Measurements from ENCODE around the gene RPL15. TPM values are rescaled to one million over a fixed set of nuclear protein-coding genes. Genes with fewer than 3 reads are reported as not detected.
"Not testable (repeated sequence)": the region's sequence is repeated elsewhere in the genome, so short reads cannot be mapped to it uniquely, and the experiment has no call there.

RPL15 gene
- total and polyA plus RNA-seq, 4 donors, result 1,314 to 5,106 (median 2,422) TPM

- ATAC-seq (ENCODE audit: low FRiP score) (peak; percentile 78), DNase-seq (no peak)
- Histone ChIP-seq H3K4me1 (ENCODE audit: control insufficient read depth in 1 of 2, insufficient read depth in 2 of 2, low read length in 2 of 2) (peaks cover 0 to 8% of the 10 kb centered on the region in 2 donors), H3K36me3 (ENCODE audit: control insufficient read depth in 1 of 2, insufficient read depth in 2 of 2, low read length in 1 of 2) (peaks cover 0 to 4% of the 10 kb centered on the region in 2 donors), H3K27me3 (ENCODE audit: control insufficient read depth in 1 of 2, insufficient read depth in 2 of 2, low read length in 1 of 2) (no peaks in the 10 kb centered on the region), H3K27ac (ENCODE audit: low read depth in 1 of 2, low read length in 2 of 2) (peak overlapping the region in 1 of 2 donors; percentile 64), H3K4me3 (ENCODE audit: low read length in 2 of 2) (peak overlapping the region; percentile 52 to 83), H3K9me3 (ENCODE audit: control insufficient read depth, low read length) (no peaks in the 10 kb centered on the region)
- WGBS, 2 donors, result 1% methylated on average over 48 of the region's 48 CpGs
- intact Hi-C loops (cut with DNase I), result no loop called here
These were observed 613 bp upstream of the RPL15 start for GRCh38 chr3:23916152-23916885.

DNA sequence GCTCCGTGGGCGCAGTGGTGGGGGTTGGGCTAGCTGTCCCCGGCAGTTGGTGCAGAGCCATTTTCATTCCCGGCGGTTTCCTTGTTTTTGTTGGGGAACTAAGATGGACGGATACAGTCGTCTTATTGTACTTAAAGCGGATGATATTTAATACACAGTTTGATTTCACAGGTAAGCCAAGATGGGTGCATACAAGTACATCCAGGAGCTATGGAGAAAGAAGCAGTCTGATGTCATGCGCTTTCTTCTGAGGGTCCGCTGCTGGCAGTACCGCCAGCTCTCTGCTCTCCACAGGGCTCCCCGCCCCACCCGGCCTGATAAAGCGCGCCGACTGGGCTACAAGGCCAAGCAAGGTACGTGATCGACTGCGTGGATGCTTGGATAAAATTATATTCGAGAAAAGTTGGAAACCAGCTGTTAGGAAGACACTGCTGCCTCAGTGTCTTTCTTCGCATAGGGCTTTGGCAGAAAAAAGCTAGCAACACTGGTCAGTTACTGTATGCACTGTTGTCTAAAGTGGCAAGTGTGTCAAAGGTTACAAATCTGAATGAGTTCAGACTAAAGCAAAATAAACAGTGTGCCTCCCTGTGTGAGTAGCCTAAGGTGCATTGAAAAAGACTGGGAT, 859 bp downstream of the RPL15 start:
- not testable (repeated sequence) for DNase-seq; ATAC-seq (ENCODE audit: low FRiP score); H3K4me1 ChIP-seq (ENCODE audit: control insufficient read depth in 1 of 2, insufficient read depth in 2 of 2, low read length in 2 of 2); H3K36me3 ChIP-seq (ENCODE audit: control insufficient read depth in 1 of 2, insufficient read depth in 2 of 2, low read length in 1 of 2); H3K9me3 ChIP-seq (ENCODE audit: control insufficient read depth, low read length); H3K27me3 ChIP-seq (ENCODE audit: control insufficient read depth in 1 of 2, insufficient read depth in 2 of 2, low read length in 1 of 2)
- intact Hi-C loops (cut with DNase I), result loop anchor here in 1 of 2 donors (1.0 kb wide), 1 partner anchor 28 kb away; the partner anchor contains the start of gene NR1D2
- Histone ChIP-seq H3K4me3 (ENCODE audit: low read length in 2 of 2) (peak overlapping the region; percentile 55 to 65), H3K27ac (ENCODE audit: low read depth in 1 of 2, low read length in 2 of 2) (peak overlapping the region; percentile 4 to 65)
- WGBS, 2 donors, result 0% methylated on average over 17 to 21 of the region's 21 CpGs

DNA sequence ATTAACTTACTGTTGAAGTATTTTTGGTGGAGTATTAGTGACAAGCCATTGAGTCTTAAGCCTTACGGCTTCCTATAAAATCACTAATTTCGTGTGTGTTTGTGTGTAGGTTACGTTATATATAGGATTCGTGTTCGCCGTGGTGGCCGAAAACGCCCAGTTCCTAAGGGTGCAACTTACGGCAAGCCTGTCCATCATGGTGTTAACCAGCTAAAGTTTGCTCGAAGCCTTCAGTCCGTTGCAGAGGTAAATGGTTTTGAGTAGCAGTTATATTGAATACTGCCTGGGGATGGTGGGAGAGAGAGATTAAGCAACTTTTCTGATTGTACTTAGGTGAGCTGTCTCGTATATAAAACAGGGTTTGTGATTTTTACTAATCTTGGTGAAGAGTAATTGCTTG, 1.4 kb downstream of the RPL15 start:
- H3K4me1 ChIP-seq (ENCODE audit: control insufficient read depth in 1 of 2, insufficient read depth in 2 of 2, low read length in 2 of 2); H3K27ac ChIP-seq (ENCODE audit: low read depth in 1 of 2, low read length in 2 of 2); ATAC-seq (ENCODE audit: low FRiP score); H3K9me3 ChIP-seq (ENCODE audit: control insufficient read depth, low read length); DNase-seq; H3K27me3 ChIP-seq (ENCODE audit: control insufficient read depth in 1 of 2, insufficient read depth in 2 of 2, low read length in 1 of 2); intact Hi-C loops (cut with DNase I); H3K36me3 ChIP-seq (ENCODE audit: control insufficient read depth in 1 of 2, insufficient read depth in 2 of 2, low read length in 1 of 2): not testable (repeated sequence)
- peak overlapping the region; percentile 55 to 65 for H3K4me3 ChIP-seq (ENCODE audit: low read length in 2 of 2)
- WGBS, 2 donors, result 17% methylated on average over 12 of the region's 12 CpGs

DNA sequence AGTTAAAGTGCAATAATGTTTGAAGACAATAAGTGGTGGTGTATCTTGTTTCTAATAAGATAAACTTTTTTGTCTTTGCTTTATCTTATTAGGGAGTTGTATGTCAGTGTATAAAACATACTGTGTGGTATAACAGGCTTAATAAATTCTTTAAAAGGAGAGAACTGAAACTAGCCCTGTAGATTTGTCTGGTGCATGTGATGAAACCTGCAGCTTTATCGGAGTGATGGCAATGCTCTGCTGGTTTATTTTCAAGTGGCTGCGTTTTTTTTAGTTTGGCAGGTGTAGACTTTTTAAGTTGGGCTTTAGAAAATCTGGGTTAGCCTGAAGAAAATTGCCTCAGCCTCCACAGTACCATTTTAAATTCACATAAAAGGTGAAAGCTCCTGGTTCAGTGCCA, 2.7 kb downstream of the RPL15 start:
- peaks cover 0 to 4% of the 10 kb centered on the region in 2 donors for H3K36me3 ChIP-seq (ENCODE audit: control insufficient read depth in 1 of 2, insufficient read depth in 2 of 2, low read length in 1 of 2)
- DNase-seq, result no peak
- no peaks in the 10 kb centered on the region for H3K9me3 ChIP-seq (ENCODE audit: control insufficient read depth, low read length)
- no peak overlapping the region for H3K4me3 ChIP-seq (ENCODE audit: low read length in 2 of 2)
- H3K4me1 ChIP-seq (ENCODE audit: control insufficient read depth in 1 of 2, insufficient read depth in 2 of 2, low read length in 2 of 2), result peaks cover 0 to 8% of the 10 kb centered on the region in 2 donors
- intact Hi-C loops (cut with DNase I), result loop anchor here in 1 of 2 donors (10.0 kb wide), 1 partner anchor 65 kb away; no protein-coding TSS in a partner anchor
- H3K27ac ChIP-seq (ENCODE audit: low read depth in 1 of 2, low read length in 2 of 2), result no peak overlapping the region
- no peaks in the 10 kb centered on the region for H3K27me3 ChIP-seq (ENCODE audit: control insufficient read depth in 1 of 2, insufficient read depth in 2 of 2, low read length in 1 of 2)
- no peak for ATAC-seq (ENCODE audit: low FRiP score)
- 63 to 68% methylated on average over 2 of the region's 2 CpGs for WGBS, 2 donors

- Histone ChIP-seq H3K27me3 (ENCODE audit: control insufficient read depth in 1 of 2, insufficient read depth in 2 of 2, low read length in 1 of 2) (no peaks in the 10 kb centered on the region), H3K4me3 (ENCODE audit: low read length in 2 of 2) (no peak overlapping the region), H3K27ac (ENCODE audit: low read depth in 1 of 2, low read length in 2 of 2) (no peak overlapping the region), H3K4me1 (ENCODE audit: control insufficient read depth in 1 of 2, insufficient read depth in 2 of 2, low read length in 2 of 2) (peaks cover 0 to 7% of the 10 kb centered on the region in 2 donors), H3K9me3 (ENCODE audit: control insufficient read depth, low read length) (no peaks in the 10 kb centered on the region), H3K36me3 (ENCODE audit: control insufficient read depth in 1 of 2, insufficient read depth in 2 of 2, low read length in 1 of 2) (peaks cover 0 to 4% of the 10 kb centered on the region in 2 donors)
- DNase-seq (no peak), ATAC-seq (ENCODE audit: low FRiP score) (no peak)
- intact Hi-C loops (cut with DNase I), result loop anchor here in 1 of 2 donors (10.0 kb wide), 1 partner anchor 65 kb away; no protein-coding TSS in a partner anchor
- WGBS, 2 donors, result 72 to 73% methylated on average over 5 of the region's 5 CpGs
These were observed 3.3 kb downstream of the RPL15 start for GRCh38 chr3:23920151-23920655.

DNA sequence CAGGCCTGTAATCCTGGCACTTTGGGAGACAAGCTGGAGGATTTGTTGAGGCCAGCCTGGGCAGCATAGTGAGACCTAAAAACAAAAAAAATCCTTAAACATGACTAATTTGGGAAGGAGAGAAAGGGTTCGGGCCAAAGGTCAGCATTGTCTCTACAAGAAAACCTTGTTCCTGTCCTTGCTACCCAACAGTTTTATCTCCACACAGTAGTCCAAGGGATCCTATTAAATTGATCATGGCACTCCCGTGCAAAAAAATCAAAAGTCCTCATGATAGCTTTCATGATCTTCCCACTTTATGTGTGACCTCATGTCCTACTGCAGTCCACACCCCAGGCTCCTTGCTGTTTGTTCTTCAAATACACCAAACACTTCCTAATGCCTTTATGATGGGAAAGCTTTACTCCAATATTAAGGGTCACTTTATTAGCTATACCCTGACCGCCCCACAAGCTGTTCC, 4.2 kb downstream of the RPL15 start:
- DNase-seq (no peak), ATAC-seq (ENCODE audit: low FRiP score) (no peak)
- Histone ChIP-seq H3K9me3 (ENCODE audit: control insufficient read depth, low read length) (no peaks in the 10 kb centered on the region), H3K27me3 (ENCODE audit: control insufficient read depth in 1 of 2, insufficient read depth in 2 of 2, low read length in 1 of 2) (no peaks in the 10 kb centered on the region), H3K4me1 (ENCODE audit: control insufficient read depth in 1 of 2, insufficient read depth in 2 of 2, low read length in 2 of 2) (no peaks in the 10 kb centered on the region), H3K27ac (ENCODE audit: low read depth in 1 of 2, low read length in 2 of 2) (no peak overlapping the region), H3K36me3 (ENCODE audit: control insufficient read depth in 1 of 2, insufficient read depth in 2 of 2, low read length in 1 of 2) (peaks cover 0 to 4% of the 10 kb centered on the region in 2 donors), H3K4me3 (ENCODE audit: low read length in 2 of 2) (no peak overlapping the region)
- intact Hi-C loops (cut with DNase I), result loop anchor here in 1 of 2 donors (10.0 kb wide), 1 partner anchor 64 kb away; no protein-coding TSS in a partner anchor
- 86 to 89% methylated on average over 3 of the region's 3 CpGs for WGBS, 2 donors

GRCh38 chr3:23923786-23924185, 6.9 kb downstream of the RPL15 start:
- Histone ChIP-seq H3K4me1 (ENCODE audit: control insufficient read depth in 1 of 2, insufficient read depth in 2 of 2, low read length in 2 of 2) (no peaks in the 10 kb centered on the region), H3K27ac (ENCODE audit: low read depth in 1 of 2, low read length in 2 of 2) (no peak overlapping the region), H3K9me3 (ENCODE audit: control insufficient read depth, low read length) (no peaks in the 10 kb centered on the region), H3K36me3 (ENCODE audit: control insufficient read depth in 1 of 2, insufficient read depth in 2 of 2, low read length in 1 of 2) (peaks cover 0 to 4% of the 10 kb centered on the region in 2 donors), H3K27me3 (ENCODE audit: control insufficient read depth in 1 of 2, insufficient read depth in 2 of 2, low read length in 1 of 2) (no peaks in the 10 kb centered on the region), H3K4me3 (ENCODE audit: low read length in 2 of 2) (no peak overlapping the region)
- intact Hi-C loops (cut with DNase I), result loop anchor here in 1 of 2 donors (10.0 kb wide), 1 partner anchor 61 kb away; no protein-coding TSS in a partner anchor
- no peak for DNase-seq
- 34 to 37% methylated on average over 2 of the region's 2 CpGs for WGBS, 2 donors
- ATAC-seq (ENCODE audit: low FRiP score), result no peak

GRCh38 chr3:23926246-23926645, 9.3 kb downstream of the RPL15 start:
- DNase-seq (no peak), ATAC-seq (ENCODE audit: low FRiP score) (no peak)
- intact Hi-C loops (cut with DNase I), result loop anchor here in 1 of 2 donors (10.0 kb wide), 1 partner anchor 59 kb away; no protein-coding TSS in a partner anchor

More at GRCh38 chr3:23926246-23926645, 9.3 kb downstream of the RPL15 start:
- H3K36me3 ChIP-seq (ENCODE audit: control insufficient read depth in 1 of 2, insufficient read depth in 2 of 2, low read length in 1 of 2), result no peaks in the 10 kb centered on the region
- H3K4me1 ChIP-seq (ENCODE audit: control insufficient read depth in 1 of 2, insufficient read depth in 2 of 2, low read length in 2 of 2), result no peaks in the 10 kb centered on the region
- H3K9me3 ChIP-seq (ENCODE audit: control insufficient read depth, low read length), result no peaks in the 10 kb centered on the region
- no peak overlapping the region for H3K27ac ChIP-seq (ENCODE audit: low read depth in 1 of 2, low read length in 2 of 2)
- H3K27me3 ChIP-seq (ENCODE audit: control insufficient read depth in 1 of 2, insufficient read depth in 2 of 2, low read length in 1 of 2), result no peaks in the 10 kb centered on the region
- no peak overlapping the region for H3K4me3 ChIP-seq (ENCODE audit: low read length in 2 of 2)
- 97 to 98% methylated on average over 7 of the region's 7 CpGs for WGBS, 2 donors

All from aorta (tissue), 5 donors.